SK-N-SH treated with all-trans-retinoic acid at 6 μM for 48 hours (cell line): ENCODE data around the gene HTR3E.

ENCODE experiments used
- ATAC-seq: fragments of 200-7000 bp; cut with Tn5 transposase; 3 replicates; pipeline ENCODE4 v1.9.1; 2020; ENCODE audit warnings: mild to moderate bottlenecking, moderate library complexity
- ARNTL ChIP-seq: fragments of 450-650 bp; formaldehyde crosslinking; IDR thresholded peaks from 2 replicates; pipeline ENCODE4 v1.5.0; 2020; ENCODE audit warnings: low read depth, mild to moderate bottlenecking, moderate library complexity, borderline replicate concordance
- CREB5 ChIP-seq: fragments of 250-450 bp; sonication (Bioruptor Pico); IDR thresholded peaks from 2 replicates; pipeline ENCODE4 v1.5.1; 2020; ENCODE audit warnings: low read depth, mild to moderate bottlenecking, moderate library complexity
- CSDC2 ChIP-seq: fragments of 250-450 bp; sonication (Bioruptor Pico); IDR thresholded peaks from 2 replicates; pipeline ENCODE4 v1.5.0; 2020; ENCODE audit warnings: mild to moderate bottlenecking, moderate library complexity
- GLIS3 ChIP-seq: fragments of 250-450 bp; sonication (Bioruptor Pico); IDR thresholded peaks from 2 replicates; pipeline ENCODE4 v1.5.0; 2020; ENCODE audit warnings: mild to moderate bottlenecking, moderate library complexity
- ISL1 ChIP-seq: fragments of 250-450 bp; sonication (Bioruptor Pico); IDR thresholded peaks from 2 replicates; pipeline ENCODE4 v2.1.2; 2022; ENCODE audit warnings: mild to moderate bottlenecking, moderate library complexity
- OSR1 ChIP-seq: fragments of 250-450 bp; sonication (Bioruptor Pico); IDR thresholded peaks from 2 replicates; pipeline ENCODE4 v1.8.0; 2022; ENCODE audit warnings: moderate library complexity, mild to moderate bottlenecking, inconsistent platforms
- PPARA ChIP-seq: fragments of 250-450 bp; sonication (Bioruptor Pico); IDR thresholded peaks from 2 replicates; pipeline ENCODE4 v1.5.0; 2020; ENCODE audit warnings: mild to moderate bottlenecking, borderline replicate concordance
- RARB ChIP-seq: fragments of 250-450 bp; sonication (Bioruptor Pico); IDR thresholded peaks from 2 replicates; pipeline ENCODE4 v1.8.0; 2021; ENCODE audit warnings: mild to moderate bottlenecking, moderate library complexity
- SNAI2 ChIP-seq: fragments of 250-450 bp; sonication (Bioruptor Pico); IDR thresholded peaks from 2 replicates; pipeline ENCODE4 v1.5.0; 2020; ENCODE audit warnings: mild to moderate bottlenecking, moderate library complexity
- TOX ChIP-seq: fragments of 250-450 bp; sonication (Bioruptor Pico); IDR thresholded peaks from 2 replicates; pipeline ENCODE4 v1.8.0; 2021; ENCODE audit warnings: mild to moderate bottlenecking, moderate library complexity, borderline replicate concordance
- ZFP3 ChIP-seq: fragments of 250-450 bp; sonication (Bioruptor Pico); IDR thresholded peaks from 2 replicates; pipeline ENCODE4 v1.5.0; 2020; ENCODE audit warnings: mild to moderate bottlenecking, moderate library complexity
- ZFP30 ChIP-seq: fragments of 450-650 bp; formaldehyde crosslinking; IDR thresholded peaks from 2 replicates; pipeline ENCODE4 v1.5.0; 2022; ENCODE audit warnings: mild to moderate bottlenecking, moderate library complexity
- ZNF565 ChIP-seq: fragments of 450-650 bp; formaldehyde crosslinking; conservative IDR thresholded peaks from 2 replicates; pipeline ENCODE4 v1.5.0; 2020; ENCODE audit warnings: low read depth, mild to moderate bottlenecking, moderate library complexity
- ZNF8 ChIP-seq: fragments of 450-650 bp; formaldehyde crosslinking; IDR thresholded peaks from 2 replicates; pipeline ENCODE4 v1.5.0; 2020; ENCODE audit warnings: mild to moderate bottlenecking, moderate library complexity
- TF ChIP-seq, protein P1 (sequence below): fragments of 250-450 bp; sonication (Bioruptor Pico); IDR thresholded peaks from 2 replicates; pipeline ENCODE4 v1.5.1; 2021; ENCODE audit warnings: mild to moderate bottlenecking, moderate library complexity
- TF ChIP-seq, protein P2 (sequence below): fragments of 250-450 bp; sonication (Bioruptor Pico); IDR thresholded peaks from 2 replicates; pipeline ENCODE4 v1.8.0; 2021; ENCODE audit warnings: low read depth, mild to moderate bottlenecking, moderate library complexity, borderline replicate concordance
- TF ChIP-seq, protein P3 (sequence below): fragments of 250-450 bp; sonication (Bioruptor Pico); IDR thresholded peaks from 2 replicates; pipeline ENCODE4 v1.8.0; 2020; ENCODE audit warnings: mild to moderate bottlenecking, moderate library complexity, borderline replicate concordance

HTR3E gene, protein sequence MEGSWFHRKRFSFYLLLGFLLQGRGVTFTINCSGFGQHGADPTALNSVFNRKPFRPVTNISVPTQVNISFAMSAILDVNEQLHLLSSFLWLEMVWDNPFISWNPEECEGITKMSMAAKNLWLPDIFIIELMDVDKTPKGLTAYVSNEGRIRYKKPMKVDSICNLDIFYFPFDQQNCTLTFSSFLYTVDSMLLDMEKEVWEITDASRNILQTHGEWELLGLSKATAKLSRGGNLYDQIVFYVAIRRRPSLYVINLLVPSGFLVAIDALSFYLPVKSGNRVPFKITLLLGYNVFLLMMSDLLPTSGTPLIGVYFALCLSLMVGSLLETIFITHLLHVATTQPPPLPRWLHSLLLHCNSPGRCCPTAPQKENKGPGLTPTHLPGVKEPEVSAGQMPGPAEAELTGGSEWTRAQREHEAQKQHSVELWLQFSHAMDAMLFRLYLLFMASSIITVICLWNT

GRCh38 chr3:184096811-184097383 is at the start of gene HTR3E:
TSS of gene HTR3E (plus strand) at chr3:184097064. CDS start at chr3:184097530, 466 bp downstream.
- TF ChIP-seq, protein P1, sequence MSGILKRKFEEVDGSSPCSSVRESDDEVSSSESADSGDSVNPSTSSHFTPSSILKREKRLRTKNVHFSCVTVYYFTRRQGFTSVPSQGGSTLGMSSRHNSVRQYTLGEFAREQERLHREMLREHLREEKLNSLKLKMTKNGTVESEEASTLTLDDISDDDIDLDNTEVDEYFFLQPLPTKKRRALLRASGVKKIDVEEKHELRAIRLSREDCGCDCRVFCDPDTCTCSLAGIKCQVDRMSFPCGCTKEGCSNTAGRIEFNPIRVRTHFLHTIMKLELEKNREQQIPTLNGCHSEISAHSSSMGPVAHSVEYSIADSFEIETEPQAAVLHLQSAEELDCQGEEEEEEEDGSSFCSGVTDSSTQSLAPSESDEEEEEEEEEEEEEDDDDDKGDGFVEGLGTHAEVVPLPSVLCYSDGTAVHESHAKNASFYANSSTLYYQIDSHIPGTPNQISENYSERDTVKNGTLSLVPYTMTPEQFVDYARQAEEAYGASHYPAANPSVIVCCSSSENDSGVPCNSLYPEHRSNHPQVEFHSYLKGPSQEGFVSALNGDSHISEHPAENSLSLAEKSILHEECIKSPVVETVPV (CRISPR knock-in tag): no peak
- no peak for TF ChIP-seq TOX (CRISPR knock-in tag)

DNA sequence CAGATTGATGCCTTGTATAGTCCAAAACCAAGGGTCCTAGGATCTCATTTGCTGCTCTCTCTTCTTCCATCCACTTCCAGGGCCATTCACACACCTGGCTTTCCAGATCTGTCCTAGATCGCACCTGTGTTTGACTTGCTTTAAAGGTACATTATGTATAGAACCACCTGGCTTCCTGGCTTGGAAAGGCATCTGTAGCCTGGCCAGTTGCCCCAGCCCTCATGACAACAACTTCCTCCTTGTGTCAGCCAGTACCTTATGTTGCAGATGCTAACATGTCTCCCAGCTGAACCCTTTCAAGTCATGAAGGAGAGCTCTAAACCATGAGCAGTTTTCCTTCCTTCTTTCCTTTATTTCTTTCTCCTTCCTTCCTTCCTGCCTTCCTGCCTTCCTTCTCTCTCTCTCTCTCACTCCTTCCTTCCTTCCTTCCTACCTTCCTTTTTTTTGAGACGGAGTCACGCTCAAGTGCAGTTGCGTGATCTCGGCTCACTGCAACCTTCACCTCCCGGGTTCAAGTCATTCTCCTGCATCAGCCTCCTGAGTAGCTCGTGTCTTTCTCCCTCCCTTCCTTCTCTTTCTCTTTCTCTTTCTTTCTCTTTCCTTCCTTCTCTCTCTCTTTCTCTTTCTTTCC is 46.5 kb upstream of the HTR3E start:
- TF ChIP-seq CSDC2: no peak
- no peak for ATAC-seq

More at GRCh38 chr3:184096811-184097383, at the start of gene HTR3E:
- no peak for ATAC-seq

- ATAC-seq: no peak
- TF ChIP-seq CSDC2 (no peak), ISL1 (CRISPR knock-in tag) (no peak)
These were observed 44.1 kb upstream of the HTR3E start, which contains the start of gene HTR3C for GRCh38 chr3:184052767-184053166. TSS of gene HTR3C (plus strand) at chr3:184053047. CDS start at chr3:184053081, 34 bp downstream.

- ATAC-seq: no peak
- TF ChIP-seq ARNTL: no peak
These were observed 38.8 kb upstream of the HTR3E start for GRCh38 chr3:184058029-184058428.

DNA sequence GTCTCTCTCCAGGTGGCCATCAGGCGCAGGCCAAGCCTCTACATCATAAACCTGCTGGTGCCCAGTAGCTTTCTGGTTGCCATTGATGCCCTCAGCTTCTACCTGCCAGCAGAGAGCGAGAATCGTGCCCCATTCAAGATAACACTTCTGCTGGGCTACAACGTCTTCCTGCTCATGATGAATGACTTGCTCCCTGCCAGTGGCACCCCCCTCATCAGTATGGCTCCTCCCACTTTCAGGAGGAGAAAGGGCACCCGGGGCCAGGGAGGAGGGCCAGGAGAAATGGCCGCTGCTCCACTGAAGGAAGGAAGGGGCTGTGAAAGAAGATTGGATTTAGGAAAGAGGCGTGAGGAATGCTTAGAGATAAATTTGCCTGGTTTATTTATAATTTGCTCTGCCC is 37.4 kb upstream of the HTR3E start:
- no peak for TF ChIP-seq TOX (CRISPR knock-in tag)
- TF ChIP-seq, protein P1 (CRISPR knock-in tag): no peak
- ATAC-seq: no peak

DNA sequence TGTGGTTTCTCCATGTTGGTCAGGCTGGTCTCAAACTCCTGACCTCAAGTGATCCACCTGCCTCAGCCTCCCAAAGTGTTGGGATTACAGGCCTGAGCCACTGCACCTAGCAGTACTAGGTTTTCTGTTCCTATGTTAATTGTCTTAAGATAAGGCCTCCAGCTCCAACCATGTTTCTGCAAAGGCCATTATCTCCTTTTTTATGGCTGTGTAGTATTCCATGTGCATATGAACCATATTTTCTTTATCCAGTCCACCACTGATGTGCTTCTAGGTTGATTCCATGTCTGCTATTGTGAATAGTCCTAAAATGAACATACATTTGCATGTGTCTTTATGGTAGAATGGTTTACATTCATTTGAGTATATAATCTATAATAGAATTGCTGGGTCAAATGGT is 34.2 kb upstream of the HTR3E start:
- ATAC-seq: no peak
- TF ChIP-seq ZNF565 (CRISPR knock-in tag) (no peak), ZFP30 (no peak), PPARA (CRISPR knock-in tag) (no peak), ZNF8 (CRISPR knock-in tag) (no peak), TOX (CRISPR knock-in tag) (no peak), RARB (no peak), GLIS3 (CRISPR knock-in tag) (no peak), ZFP3 (CRISPR knock-in tag) (no peak), OSR1 (CRISPR knock-in tag) (no peak), ARNTL (no peak), CREB5 (no peak), SNAI2 (CRISPR knock-in tag) (no peak)
- TF ChIP-seq, protein P2, sequence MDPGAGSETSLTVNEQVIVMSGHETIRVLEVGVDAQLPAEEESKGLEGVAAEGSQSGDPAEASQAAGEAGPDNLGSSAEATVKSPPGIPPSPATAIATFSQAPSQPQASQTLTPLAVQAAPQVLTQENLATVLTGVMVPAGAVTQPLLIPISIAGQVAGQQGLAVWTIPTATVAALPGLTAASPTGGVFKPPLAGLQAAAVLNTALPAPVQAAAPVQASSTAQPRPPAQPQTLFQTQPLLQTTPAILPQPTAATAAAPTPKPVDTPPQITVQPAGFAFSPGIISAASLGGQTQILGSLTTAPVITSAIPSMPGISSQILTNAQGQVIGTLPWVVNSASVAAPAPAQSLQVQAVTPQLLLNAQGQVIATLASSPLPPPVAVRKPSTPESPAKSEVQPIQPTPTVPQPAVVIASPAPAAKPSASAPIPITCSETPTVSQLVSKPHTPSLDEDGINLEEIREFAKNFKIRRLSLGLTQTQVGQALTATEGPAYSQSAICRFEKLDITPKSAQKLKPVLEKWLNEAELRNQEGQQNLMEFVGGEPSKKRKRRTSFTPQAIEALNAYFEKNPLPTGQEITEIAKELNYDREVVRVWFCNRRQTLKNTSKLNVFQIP: no peak
- TF ChIP-seq, protein P3, sequence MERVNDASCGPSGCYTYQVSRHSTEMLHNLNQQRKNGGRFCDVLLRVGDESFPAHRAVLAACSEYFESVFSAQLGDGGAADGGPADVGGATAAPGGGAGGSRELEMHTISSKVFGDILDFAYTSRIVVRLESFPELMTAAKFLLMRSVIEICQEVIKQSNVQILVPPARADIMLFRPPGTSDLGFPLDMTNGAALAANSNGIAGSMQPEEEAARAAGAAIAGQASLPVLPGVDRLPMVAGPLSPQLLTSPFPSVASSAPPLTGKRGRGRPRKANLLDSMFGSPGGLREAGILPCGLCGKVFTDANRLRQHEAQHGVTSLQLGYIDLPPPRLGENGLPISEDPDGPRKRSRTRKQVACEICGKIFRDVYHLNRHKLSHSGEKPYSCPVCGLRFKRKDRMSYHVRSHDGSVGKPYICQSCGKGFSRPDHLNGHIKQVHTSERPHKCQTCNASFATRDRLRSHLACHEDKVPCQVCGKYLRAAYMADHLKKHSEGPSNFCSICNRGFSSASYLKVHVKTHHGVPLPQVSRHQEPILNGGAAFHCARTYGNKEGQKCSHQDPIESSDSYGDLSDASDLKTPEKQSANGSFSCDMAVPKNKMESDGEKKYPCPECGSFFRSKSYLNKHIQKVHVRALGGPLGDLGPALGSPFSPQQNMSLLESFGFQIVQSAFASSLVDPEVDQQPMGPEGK (CRISPR knock-in tag): no peak
- TF ChIP-seq, protein P1 (CRISPR knock-in tag): no peak
